Astrocyte (in vitro differentiated cells and primary cell): ENCODE results near the gene CNTN1. TPM values are rescaled to one million over a fixed set of nuclear protein-coding genes. Genes with fewer than 3 reads are reported as not detected.

Source experiments
- DNase-seq: peaks from one replicate; pipeline ENCODE4 v3.0.0-alpha.2; 2010; ENCODE audit warnings: low read depth
- FAIRE-seq: peaks from 2 replicates; lab custom pipeline; 2011; peaks lifted over from hg19 to GRCh38; lab: Jason Lieb, UNC
- H2AFZ ChIP-seq: 2 replicates; pipeline ENCODE4 v1.6.0; 2012; ENCODE audit warnings: low read depth, low read length, inconsistent platforms
- H3K27ac ChIP-seq: 2 replicates; pipeline ENCODE4 v1.5.1; 2011; ENCODE audit warnings: low read depth, low read length, inconsistent platforms
- H3K27me3 ChIP-seq: 2 replicates; pipeline ENCODE4 v1.6.0; 2011; ENCODE audit warnings: low read length, inconsistent platforms; ENCODE audit not compliant: insufficient read depth
- H3K36me3 ChIP-seq: 2 replicates; pipeline ENCODE4 v1.5.1; 2011; ENCODE audit warnings: low read length, inconsistent platforms; ENCODE audit not compliant: insufficient read depth
- H3K4me1 ChIP-seq: 2 replicates; pipeline ENCODE4 v1.5.1; 2011; ENCODE audit warnings: low read length, inconsistent platforms; ENCODE audit not compliant: insufficient read depth
- H3K4me2 ChIP-seq: 2 replicates; pipeline ENCODE4 v1.6.0; 2012; ENCODE audit warnings: low read length, inconsistent platforms
- H3K4me3 ChIP-seq: 2 replicates; pipeline ENCODE4 v1.5.1; 2011; ENCODE audit warnings: low read depth, mild to moderate bottlenecking, low read length, inconsistent platforms; ENCODE audit not compliant: insufficient read depth
- H3K79me2 ChIP-seq: 2 replicates; pipeline ENCODE4 v1.6.0; 2012; ENCODE audit warnings: mild to moderate bottlenecking, low read length, inconsistent platforms; ENCODE audit not compliant: insufficient read depth
- H3K9ac ChIP-seq: 2 replicates; pipeline ENCODE4 v1.6.0; 2012; ENCODE audit warnings: mild to moderate bottlenecking, low read length, inconsistent platforms
- H3K9me3 ChIP-seq: 2 replicates; pipeline ENCODE4 v1.5.1; 2012; ENCODE audit warnings: low read depth, mild to moderate bottlenecking, low read length, inconsistent platforms; ENCODE audit not compliant: insufficient read depth
- H4K20me1 ChIP-seq: 2 replicates; pipeline ENCODE4 v1.6.0; 2012; ENCODE audit warnings: low read length, inconsistent platforms; ENCODE audit not compliant: insufficient read depth
- H3K27ac Mint-ChIP-seq: one replicate; pipeline ENCODE4 v1.8.0; 2021; ENCODE audit warnings: mild to moderate bottlenecking, mixed read lengths; ENCODE audit not compliant: unreplicated experiment
- H3K27me3 Mint-ChIP-seq: one replicate; pipeline ENCODE4 v1.8.0; 2021; ENCODE audit warnings: low read depth, mixed read lengths; ENCODE audit not compliant: unreplicated experiment
- H3K36me3 Mint-ChIP-seq: one replicate; pipeline ENCODE4 v1.8.0; 2021; ENCODE audit warnings: low read depth, mixed read lengths; ENCODE audit not compliant: unreplicated experiment
- H3K4me1 Mint-ChIP-seq: one replicate; pipeline ENCODE4 v1.8.0; 2021; ENCODE audit warnings: low read depth, mixed read lengths; ENCODE audit not compliant: unreplicated experiment
- H3K4me3 Mint-ChIP-seq: one replicate; pipeline ENCODE4 v1.8.0; 2021; ENCODE audit warnings: mild to moderate bottlenecking, moderate library complexity, mixed read lengths; ENCODE audit not compliant: unreplicated experiment
- H3K9me3 Mint-ChIP-seq: one replicate; pipeline ENCODE4 v1.8.0; 2021; ENCODE audit warnings: mild to moderate bottlenecking, mixed read lengths; ENCODE audit not compliant: unreplicated experiment
- CTCF ChIP-seq: IDR thresholded peaks from 2 replicates; pipeline ENCODE4 v1.5.1; 2011; ENCODE audit warnings: low read depth, mild to moderate bottlenecking, inconsistent platforms, low read length, moderate library complexity; ENCODE audit not compliant: insufficient read depth
- EZH2 ChIP-seq: IDR thresholded peaks from 2 replicates; pipeline ENCODE4 v1.6.1; 2012; ENCODE audit warnings: mild to moderate bottlenecking, low read length, inconsistent platforms; ENCODE audit not compliant: insufficient read depth
- total RNA-seq: library from RNA; stranded (reverse); gene quantifications from 2 replicates; pipeline ENCODE4 v1.2.1, GENCODE V29; 2021

Gene CNTN1
- total RNA-seq, 1 donor from 2014 or later = 2.1 TPM

- Mint-ChIP-seq H3K27ac (no peak overlapping the region), H3K9me3 (no peaks in the 10 kb centered on the region), H3K27me3 (peaks cover 7% of the 10 kb centered on the region), H3K4me1 (no peaks in the 10 kb centered on the region), H3K4me3 (no peak overlapping the region), H3K36me3 (no peaks in the 10 kb centered on the region)
- DNase-seq = no peak
- Histone ChIP-seq H3K9ac (no peak overlapping the region), H3K4me3 (no peak overlapping the region), H3K79me2 (no peaks in the 10 kb centered on the region), H3K9me3 (no peaks in the 10 kb centered on the region), H2AFZ (no peak overlapping the region), H3K36me3 (no peaks in the 10 kb centered on the region), H3K27me3 (peaks cover 18% of the 10 kb centered on the region), H3K4me1 (no peaks in the 10 kb centered on the region), H3K27ac (no peak overlapping the region), H3K4me2 (no peak overlapping the region), H4K20me1 (no peaks in the 10 kb centered on the region)
- TF ChIP-seq EZH2 (no peak), CTCF (no peak)
- no peak for FAIRE-seq
Measured at GRCh38 chr12:40689576-40689975, 2.7 kb upstream of the CNTN1 start.

DNA sequence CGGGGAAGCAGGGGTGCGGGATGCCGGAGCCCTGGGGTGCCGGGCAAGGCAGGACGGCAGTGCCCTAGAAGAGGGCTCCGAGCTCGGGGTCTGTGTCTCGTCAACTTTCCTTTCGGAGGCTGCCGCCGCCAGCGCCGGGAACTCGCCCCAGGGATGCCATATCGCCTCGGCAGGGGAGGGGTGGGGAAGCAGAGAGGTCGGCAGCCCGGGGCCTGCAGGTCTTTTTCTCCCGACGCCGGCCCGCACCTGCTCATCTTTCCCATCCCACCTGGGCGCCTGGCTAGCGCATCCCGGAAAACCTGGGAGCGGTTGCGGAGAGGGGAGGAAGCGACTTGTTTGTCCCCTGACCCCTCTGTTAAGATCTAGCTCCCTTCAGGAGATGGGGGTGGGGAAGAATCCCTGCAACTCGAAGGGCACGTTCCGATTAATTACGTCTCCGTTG, 547 bp downstream of the CNTN1 start:
- FAIRE-seq (no peak), DNase-seq (no peak)
- TF ChIP-seq CTCF = no peak
- peak; percentile 71 for TF ChIP-seq EZH2
- no peaks in the 10 kb centered on the region for H3K36me3 Mint-ChIP-seq
- no peak overlapping the region for H3K27ac ChIP-seq
- no peak overlapping the region for H3K4me3 ChIP-seq
- H3K4me2 ChIP-seq = peak overlapping the region; percentile 70
- peaks cover 18% of the 10 kb centered on the region for H3K27me3 ChIP-seq
- H3K9me3 Mint-ChIP-seq = no peaks in the 10 kb centered on the region
- peak overlapping the region; percentile 87 for H3K4me3 Mint-ChIP-seq
- no peaks in the 10 kb centered on the region for H3K9me3 ChIP-seq
- peaks cover 7% of the 10 kb centered on the region for H3K27me3 Mint-ChIP-seq
- H3K4me1 Mint-ChIP-seq = no peaks in the 10 kb centered on the region
- no peaks in the 10 kb centered on the region for H4K20me1 ChIP-seq
- H3K36me3 ChIP-seq = no peaks in the 10 kb centered on the region
- no peaks in the 10 kb centered on the region for H3K79me2 ChIP-seq
- peak overlapping the region; percentile 61 for H2AFZ ChIP-seq
- no peak overlapping the region for H3K27ac Mint-ChIP-seq
- no peaks in the 10 kb centered on the region for H3K4me1 ChIP-seq
- H3K9ac ChIP-seq = no peak overlapping the region

DNA sequence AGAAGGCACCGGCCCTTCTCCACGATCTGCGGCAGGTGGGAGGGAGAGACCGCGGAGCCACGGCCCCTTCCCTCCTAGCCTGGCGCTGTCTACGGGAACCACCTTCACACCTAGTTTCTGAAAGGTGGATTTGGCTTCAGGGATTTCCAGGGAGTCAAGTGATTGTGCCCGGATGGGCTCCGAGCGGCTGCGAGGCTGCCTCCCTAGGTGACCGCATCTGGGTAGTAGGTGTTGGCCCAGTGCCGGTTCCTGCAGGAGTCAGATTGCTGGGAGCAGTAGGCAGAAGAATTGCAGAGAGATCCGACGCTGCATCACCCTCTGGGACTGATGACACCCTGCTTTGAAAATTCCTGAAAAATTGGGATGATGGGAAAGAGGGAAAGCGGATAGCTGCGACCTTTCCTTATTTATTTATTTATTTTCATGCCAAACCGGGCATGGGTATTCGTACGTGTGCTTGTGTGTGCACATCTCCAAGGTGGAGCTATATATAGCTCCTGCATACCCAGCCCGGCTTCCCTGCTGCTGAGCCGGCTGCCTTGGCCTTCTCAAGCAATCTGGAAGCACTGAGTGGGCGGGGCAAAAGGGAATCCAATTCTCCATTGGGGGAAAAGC, 1.1 kb downstream of the CNTN1 start:
- Histone ChIP-seq H3K79me2 (no peaks in the 10 kb centered on the region), H4K20me1 (no peaks in the 10 kb centered on the region), H3K9me3 (no peaks in the 10 kb centered on the region), H3K27me3 (peaks cover 18% of the 10 kb centered on the region), H3K4me3 (no peak overlapping the region), H3K36me3 (no peaks in the 10 kb centered on the region), H3K4me1 (no peaks in the 10 kb centered on the region), H3K4me2 (peak overlapping the region; percentile 70), H3K27ac (no peak overlapping the region), H2AFZ (peak overlapping the region; percentile 61), H3K9ac (no peak overlapping the region)
- Mint-ChIP-seq H3K27me3 (peaks cover 7% of the 10 kb centered on the region), H3K4me3 (peak overlapping the region; percentile 87), H3K9me3 (no peaks in the 10 kb centered on the region), H3K27ac (no peak overlapping the region), H3K4me1 (no peaks in the 10 kb centered on the region), H3K36me3 (no peaks in the 10 kb centered on the region)
- DNase-seq = no peak
- no peak for FAIRE-seq
- no peak for TF ChIP-seq CTCF
- no peak for TF ChIP-seq EZH2
